Ovary (tissue), 3 donors: ENCODE results near the gene NFIA.

Experiments
- POLR2A ChIP-seq: fragments of 450-650 bp; IDR thresholded peaks from one replicate; pipeline ENCODE4 v1.6.1; 2017; ENCODE audit warnings: antibody characterized with exemption, mild to moderate bottlenecking, moderate library complexity
- TF ChIP-seq, protein P1 (sequence below), 3 donors: fragments of 450-650 bp in 2 of 3; fragments of 200-600 bp in 1 of 3; IDR thresholded peaks; one replicate each; pipeline versions ENCODE4 v1.5.1 to v1.8.0; 2016 to 2022; ENCODE audit warnings: antibody characterized with exemption in 3 of 3, mild to moderate bottlenecking in 1 of 3
- donor health status: DM: no; HTN: no; CAD: no.

DNA sequence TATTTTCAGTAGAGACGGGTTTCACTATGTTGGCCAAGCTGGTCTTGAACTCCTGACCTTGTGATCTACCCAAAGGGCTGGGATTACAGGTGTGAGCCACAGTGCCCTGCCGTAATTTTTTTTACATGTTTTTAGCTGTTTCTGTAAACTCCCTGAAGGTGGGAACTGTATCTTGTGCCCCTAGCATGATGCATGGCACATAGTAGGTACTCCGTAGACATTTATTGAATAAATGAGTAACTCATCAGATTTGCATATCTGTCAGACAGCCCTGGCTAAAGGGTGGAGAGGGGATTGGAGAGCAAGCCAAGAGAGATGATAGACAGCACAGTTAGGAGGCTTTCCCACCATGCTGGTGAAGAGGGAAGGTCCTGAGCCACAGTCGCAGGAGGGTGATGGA lies 247.2 kb downstream of the NFIA start:
- TF ChIP-seq POLR2A = no peak
- TF ChIP-seq, protein P1, sequence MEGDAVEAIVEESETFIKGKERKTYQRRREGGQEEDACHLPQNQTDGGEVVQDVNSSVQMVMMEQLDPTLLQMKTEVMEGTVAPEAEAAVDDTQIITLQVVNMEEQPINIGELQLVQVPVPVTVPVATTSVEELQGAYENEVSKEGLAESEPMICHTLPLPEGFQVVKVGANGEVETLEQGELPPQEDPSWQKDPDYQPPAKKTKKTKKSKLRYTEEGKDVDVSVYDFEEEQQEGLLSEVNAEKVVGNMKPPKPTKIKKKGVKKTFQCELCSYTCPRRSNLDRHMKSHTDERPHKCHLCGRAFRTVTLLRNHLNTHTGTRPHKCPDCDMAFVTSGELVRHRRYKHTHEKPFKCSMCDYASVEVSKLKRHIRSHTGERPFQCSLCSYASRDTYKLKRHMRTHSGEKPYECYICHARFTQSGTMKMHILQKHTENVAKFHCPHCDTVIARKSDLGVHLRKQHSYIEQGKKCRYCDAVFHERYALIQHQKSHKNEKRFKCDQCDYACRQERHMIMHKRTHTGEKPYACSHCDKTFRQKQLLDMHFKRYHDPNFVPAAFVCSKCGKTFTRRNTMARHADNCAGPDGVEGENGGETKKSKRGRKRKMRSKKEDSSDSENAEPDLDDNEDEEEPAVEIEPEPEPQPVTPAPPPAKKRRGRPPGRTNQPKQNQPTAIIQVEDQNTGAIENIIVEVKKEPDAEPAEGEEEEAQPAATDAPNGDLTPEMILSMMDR (IDR thresholded peaks at IDR 0.05) = no peak
